HUES64 (cell line): ENCODE measurements around the gene ATP2B2.

ENCODE experiments used
- H3K27ac ChIP-seq: 2 replicates; pipeline ENCODE4 v1.7.0; 2013; ENCODE audit warnings: low read depth, low read length, inconsistent platforms
- H3K27me3 ChIP-seq: 2 replicates; pipeline ENCODE4 v1.6.1; 2013; ENCODE audit warnings: mild to moderate bottlenecking, low read length; ENCODE audit not compliant: insufficient read depth
- H3K36me3 ChIP-seq: 2 replicates; pipeline ENCODE4 v1.6.1; 2013; ENCODE audit warnings: mild to moderate bottlenecking, low read length; ENCODE audit not compliant: insufficient read depth
- H3K4me1 ChIP-seq: 2 replicates; pipeline ENCODE4 v1.6.1; 2013; ENCODE audit warnings: mild to moderate bottlenecking, low read length, moderate library complexity; ENCODE audit not compliant: insufficient read depth
- H3K4me3 ChIP-seq: 2 replicates; pipeline ENCODE4 v1.5.1; 2013; ENCODE audit warnings: mild to moderate bottlenecking, low read length, moderate library complexity
- H3K9ac ChIP-seq: 2 replicates; pipeline ENCODE4 v1.6.1; 2013; ENCODE audit warnings: mild to moderate bottlenecking, low read depth, low read length
- H3K9me3 ChIP-seq: 2 replicates; pipeline ENCODE4 v1.6.1; 2013; ENCODE audit warnings: low read depth, low read length; ENCODE audit not compliant: insufficient read depth
- WGBS: fragments of 150-250, 120-280 bp; methylation state at CpG from one replicate; pipeline ENCODE4 v1.1.7; 2013; ENCODE audit warnings: missing lambda C conversion rate; 5-methylcytosine and 5-hydroxymethylcytosine counted together

The ATP2B2 gene

GRCh38 chr3:10292505-10293419, 212.6 kb downstream of the ATP2B2 start, which contains the start of gene GHRL:
GHRL (minus strand) TSS chr3:10292947; CDS start chr3:10290180, 2,767 bp downstream.
- Histone ChIP-seq H3K4me3 (no peak within 1 kb of the TSS), H3K36me3 (peaks cover 21% of the 10 kb centered on the region), H3K9me3 (no peaks in the 10 kb centered on the region), H3K27ac (no peak within 1 kb of the TSS), H3K27me3 (no peaks in the 10 kb centered on the region), H3K4me1 (peaks cover 4% of the 10 kb centered on the region; the same call in 1 of the 2 replicates), H3K9ac (no peak within 1 kb of the TSS)
- WGBS, result 88% methylated on average over 11 of the region's 12 CpGs

GRCh38 chr3:10291641-10292040, 213.7 kb downstream of the ATP2B2 start:
- no peaks in the 10 kb centered on the region for H3K9me3 ChIP-seq
- H3K36me3 ChIP-seq, result peaks cover 25% of the 10 kb centered on the region
- H3K27ac ChIP-seq, result no peak overlapping the region
- H3K27me3 ChIP-seq, result no peaks in the 10 kb centered on the region
- 93% methylated on average over 6 of the region's 6 CpGs for WGBS
- H3K9ac ChIP-seq, result no peak overlapping the region
- H3K4me1 ChIP-seq, result peaks cover 13% of the 10 kb centered on the region
- H3K4me3 ChIP-seq, result no peak overlapping the region

GRCh38 chr3:10290481-10291176, 214.8 kb downstream of the ATP2B2 start:
- no peaks in the 10 kb centered on the region for H3K27me3 ChIP-seq
- H3K9ac ChIP-seq, result 0 out of 2 replicates have a peak overlapping the region, but pooled peaks have one; percentile 22
- H3K27ac ChIP-seq, result no peak overlapping the region
- no peaks in the 10 kb centered on the region for H3K9me3 ChIP-seq
- WGBS, result 91% methylated on average over 18 of the region's 18 CpGs
- H3K4me1 ChIP-seq, result peaks cover 17% of the 10 kb centered on the region
- H3K4me3 ChIP-seq, result no peak overlapping the region
- peaks cover 25% of the 10 kb centered on the region for H3K36me3 ChIP-seq

GRCh38 chr3:10289787-10290355, 215.5 kb downstream of the ATP2B2 start:
- Histone ChIP-seq H3K9ac (peak overlapping the region; percentile 22; the same call in 1 of the 2 replicates), H3K27me3 (no peaks in the 10 kb centered on the region), H3K36me3 (peaks cover 18% of the 10 kb centered on the region), H3K9me3 (no peaks in the 10 kb centered on the region), H3K4me1 (peaks cover 17% of the 10 kb centered on the region), H3K27ac (no peak overlapping the region), H3K4me3 (no peak overlapping the region)
- 92% methylated on average over 9 of the region's 9 CpGs for WGBS

GRCh38 chr3:10289077-10289476, 216.3 kb downstream of the ATP2B2 start:
- WGBS, result 94% methylated on average over 9 of the region's 9 CpGs
- Histone ChIP-seq H3K4me1 (peaks cover 17% of the 10 kb centered on the region), H3K36me3 (peaks cover 15% of the 10 kb centered on the region), H3K9me3 (no peaks in the 10 kb centered on the region), H3K27me3 (no peaks in the 10 kb centered on the region), H3K27ac (no peak overlapping the region), H3K4me3 (no peak overlapping the region), H3K9ac (no peak overlapping the region)

GRCh38 chr3:10288575-10288960, 216.8 kb downstream of the ATP2B2 start:
- H3K4me1 ChIP-seq, result peaks cover 17% of the 10 kb centered on the region
- no peak overlapping the region for H3K4me3 ChIP-seq
- H3K9ac ChIP-seq, result no peak overlapping the region
- H3K9me3 ChIP-seq, result no peaks in the 10 kb centered on the region
- no peak overlapping the region for H3K27ac ChIP-seq
- peaks cover 18% of the 10 kb centered on the region for H3K36me3 ChIP-seq
- no peaks in the 10 kb centered on the region for H3K27me3 ChIP-seq
- 90% methylated on average over 11 of the region's 11 CpGs for WGBS

- no peak overlapping the region for H3K4me3 ChIP-seq
- no peak overlapping the region for H3K27ac ChIP-seq
- 93% methylated on average over 12 of the region's 12 CpGs for WGBS
- H3K36me3 ChIP-seq, result peaks cover 23% of the 10 kb centered on the region
- no peak overlapping the region for H3K9ac ChIP-seq
- H3K9me3 ChIP-seq, result no peaks in the 10 kb centered on the region
- H3K27me3 ChIP-seq, result no peaks in the 10 kb centered on the region
- peaks cover 17% of the 10 kb centered on the region for H3K4me1 ChIP-seq
These were observed 217.3 kb downstream of the ATP2B2 start for GRCh38 chr3:10287936-10288574.

- H3K4me1 ChIP-seq, result peaks cover 17% of the 10 kb centered on the region
- no peak overlapping the region for H3K4me3 ChIP-seq
- H3K9ac ChIP-seq, result no peak overlapping the region
- H3K36me3 ChIP-seq, result peaks cover 25% of the 10 kb centered on the region
- H3K27ac ChIP-seq, result peak overlapping the region; percentile 14; the same call in 1 of the 2 replicates
- no peaks in the 10 kb centered on the region for H3K27me3 ChIP-seq
- 71% methylated on average over 2 of the region's 2 CpGs for WGBS
- H3K9me3 ChIP-seq, result no peaks in the 10 kb centered on the region
These were observed 218.6 kb downstream of the ATP2B2 start for GRCh38 chr3:10286596-10287295.

GRCh38 chr3:10286133-10286524, 219.3 kb downstream of the ATP2B2 start:
- Histone ChIP-seq H3K36me3 (peaks cover 26% of the 10 kb centered on the region), H3K27me3 (no peaks in the 10 kb centered on the region), H3K9me3 (no peaks in the 10 kb centered on the region), H3K4me3 (no peak overlapping the region), H3K27ac (peak overlapping the region; percentile 14; the same call in 1 of the 2 replicates), H3K4me1 (peaks cover 17% of the 10 kb centered on the region), H3K9ac (no peak overlapping the region)
- WGBS, result 96% methylated on average over 5 of the region's 5 CpGs
